Thyroid gland (tissue), 4 donors: ENCODE measurements around the gene GH1. TPM values are rescaled to one million over a fixed set of nuclear protein-coding genes. Genes with fewer than 3 reads are reported as not detected.

Experiments used
- DNase-seq, 2 donors: peaks; one replicate each; pipeline ENCODE4 v3.0.0-alpha.2; 2019
- H3K27ac ChIP-seq, 3 donors: fragments of 200-600 bp; sonication (generic); 1 replicate in 2 of 3; 2 replicates in 1 of 3; pipeline ENCODE4 v1.5.1; 2016 to 2019; ENCODE audit warnings: mild to moderate bottlenecking in 1 of 3, moderate library complexity in 1 of 3
- H3K27me3 ChIP-seq: fragments of 200-600 bp; sonication (generic); one replicate; pipeline ENCODE4 v1.5.1; 2019
- H3K36me3 ChIP-seq, 2 donors: fragments of 200-600 bp; sonication (generic); one replicate each; pipeline ENCODE4 v1.5.1; 2016 to 2019
- H3K4me1 ChIP-seq, 2 donors: fragments of 200-600 bp; sonication (generic); one replicate each; pipeline ENCODE4 v1.5.1; 2017 to 2019
- H3K4me3 ChIP-seq, 3 donors: fragments of 200-600 bp; sonication (generic); replicated peaks in 1 of 3; 1 replicate in 2 of 3; 2 replicates in 1 of 3; pipeline ENCODE4 v1.5.1; 2016; ENCODE audit warnings: mild to moderate bottlenecking in 1 of 3
- H3K9me3 ChIP-seq: fragments of 200-600 bp; sonication (generic); one replicate; pipeline ENCODE4 v1.5.1; 2017
- POLR2A ChIP-seq, 2 donors: fragments of 450-650 bp; IDR thresholded peaks; one replicate each; pipeline ENCODE4 v1.6.1; 2017; ENCODE audit warnings: antibody characterized with exemption in 2 of 2, mild to moderate bottlenecking in 2 of 2, moderate library complexity in 1 of 2
- WGBS, 2 donors: methylation state at CpG; one replicate each; pipeline ENCODE4 v1.1.5; 2017; 5-methylcytosine and 5-hydroxymethylcytosine counted together
- intact Hi-C: fragments of 100-400 bp; cut with DNase I; formaldehyde crosslinking; loops from one replicate; pipeline ENCODE4 v1.15.1; 2023
- total RNA-seq, 4 donors: library from RNA; depleted of rRNA; stranded (reverse); fragments of >200 nt; gene quantifications; one replicate each; pipeline ENCODE4 v1.2.3, GENCODE V29; 2016
- TF ChIP-seq, protein P1 (sequence below), 6 experiments: fragments of 200-600 bp in 3 of 6; fragments of 450-650 bp in 3 of 6; sonication (generic) in 3 of 6; IDR thresholded peaks; one replicate each; pipeline ENCODE4 v1.5.1; 2016 to 2019; ENCODE audit warnings: antibody characterized with exemption in 6 of 6, mild to moderate bottlenecking in 2 of 6, inconsistent platforms in 1 of 6, moderate library complexity in 1 of 6

The GH1 gene
- total RNA-seq, 4 donors from 2014 or later = not detected

DNA sequence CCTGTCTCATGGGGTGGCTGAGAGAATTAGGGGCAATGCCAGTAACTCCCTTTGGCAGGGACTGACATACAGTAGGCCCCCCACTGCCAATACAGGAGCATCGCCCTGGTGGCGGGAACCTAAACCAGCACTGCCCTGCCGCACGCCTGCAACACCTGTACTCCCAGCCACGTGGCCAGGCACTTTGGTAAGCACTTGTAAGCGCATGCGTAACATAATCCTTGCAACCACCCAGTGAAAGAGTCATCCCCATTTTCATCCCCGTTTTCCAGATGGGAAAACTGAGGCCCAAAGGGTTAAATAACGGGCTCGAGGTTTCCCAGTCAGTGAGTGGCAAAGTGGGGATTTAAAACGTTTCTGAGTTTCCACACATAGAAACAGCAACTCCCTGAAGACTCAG is 36.6 kb upstream of the GH1 start:
- no peak for DNase-seq
- intact Hi-C loops = no loop called here
- no peak overlapping the region for H3K4me3 ChIP-seq
- H3K36me3 ChIP-seq = no peaks in the 10 kb centered on the region
- H3K9me3 ChIP-seq = no peaks in the 10 kb centered on the region
- WGBS, 2 donors = 77 to 79% methylated on average over 11 of the region's 11 CpGs
- H3K27ac ChIP-seq = no peak overlapping the region
- H3K4me1 ChIP-seq = no peaks in the 10 kb centered on the region
- TF ChIP-seq POLR2A (IDR thresholded peaks at IDR 0.05) = no peak
- TF ChIP-seq, protein P1, sequence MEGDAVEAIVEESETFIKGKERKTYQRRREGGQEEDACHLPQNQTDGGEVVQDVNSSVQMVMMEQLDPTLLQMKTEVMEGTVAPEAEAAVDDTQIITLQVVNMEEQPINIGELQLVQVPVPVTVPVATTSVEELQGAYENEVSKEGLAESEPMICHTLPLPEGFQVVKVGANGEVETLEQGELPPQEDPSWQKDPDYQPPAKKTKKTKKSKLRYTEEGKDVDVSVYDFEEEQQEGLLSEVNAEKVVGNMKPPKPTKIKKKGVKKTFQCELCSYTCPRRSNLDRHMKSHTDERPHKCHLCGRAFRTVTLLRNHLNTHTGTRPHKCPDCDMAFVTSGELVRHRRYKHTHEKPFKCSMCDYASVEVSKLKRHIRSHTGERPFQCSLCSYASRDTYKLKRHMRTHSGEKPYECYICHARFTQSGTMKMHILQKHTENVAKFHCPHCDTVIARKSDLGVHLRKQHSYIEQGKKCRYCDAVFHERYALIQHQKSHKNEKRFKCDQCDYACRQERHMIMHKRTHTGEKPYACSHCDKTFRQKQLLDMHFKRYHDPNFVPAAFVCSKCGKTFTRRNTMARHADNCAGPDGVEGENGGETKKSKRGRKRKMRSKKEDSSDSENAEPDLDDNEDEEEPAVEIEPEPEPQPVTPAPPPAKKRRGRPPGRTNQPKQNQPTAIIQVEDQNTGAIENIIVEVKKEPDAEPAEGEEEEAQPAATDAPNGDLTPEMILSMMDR (IDR thresholded peaks at IDR 0.05) = no peak
- no peaks in the 10 kb centered on the region for H3K27me3 ChIP-seq

DNA sequence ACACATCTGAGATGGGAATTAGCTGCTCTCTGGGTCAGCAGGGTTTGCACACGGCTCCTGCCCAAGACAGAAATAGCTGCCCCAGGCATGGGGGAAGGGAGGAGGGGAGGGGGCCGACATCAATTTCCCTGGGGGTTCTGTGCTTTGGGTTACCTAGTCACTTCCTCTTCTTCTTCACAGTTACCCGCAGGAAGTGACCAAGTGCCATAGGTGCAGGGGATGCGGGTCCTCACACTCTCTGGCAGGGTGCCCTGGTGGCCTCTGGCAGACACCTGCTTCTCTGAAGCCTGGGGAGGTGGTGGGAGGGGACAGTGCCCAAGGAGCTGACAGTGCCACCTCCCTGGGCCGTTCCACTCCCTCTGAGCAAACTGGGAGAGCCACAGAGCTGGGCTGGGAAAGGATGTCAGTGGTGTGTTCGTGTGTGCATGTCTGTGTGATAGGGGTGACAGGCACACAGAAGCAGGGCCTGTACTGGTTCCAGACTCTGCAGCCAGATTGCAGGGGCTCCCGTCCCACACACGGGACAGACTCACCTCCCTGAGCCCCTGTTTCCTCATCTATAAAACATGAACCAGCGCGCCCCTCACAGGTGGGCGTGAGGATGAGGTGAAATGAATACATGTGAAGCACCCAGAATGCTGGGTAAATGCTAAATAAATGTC is 35.9 kb upstream of the GH1 start:
- Histone ChIP-seq H3K4me3 (no peak overlapping the region), H3K36me3 (no peaks in the 10 kb centered on the region), H3K4me1 (no peaks in the 10 kb centered on the region), H3K9me3 (no peaks in the 10 kb centered on the region), H3K27me3 (no peaks in the 10 kb centered on the region), H3K27ac (no peak overlapping the region)
- intact Hi-C loops = no loop called here
- DNase-seq = no peak
- WGBS, 2 donors = 67 to 69% methylated on average over 10 of the region's 11 CpGs
- TF ChIP-seq, protein P1 (IDR thresholded peaks at IDR 0.05) = no peak
- no peak for TF ChIP-seq POLR2A (IDR thresholded peaks at IDR 0.05)

DNA sequence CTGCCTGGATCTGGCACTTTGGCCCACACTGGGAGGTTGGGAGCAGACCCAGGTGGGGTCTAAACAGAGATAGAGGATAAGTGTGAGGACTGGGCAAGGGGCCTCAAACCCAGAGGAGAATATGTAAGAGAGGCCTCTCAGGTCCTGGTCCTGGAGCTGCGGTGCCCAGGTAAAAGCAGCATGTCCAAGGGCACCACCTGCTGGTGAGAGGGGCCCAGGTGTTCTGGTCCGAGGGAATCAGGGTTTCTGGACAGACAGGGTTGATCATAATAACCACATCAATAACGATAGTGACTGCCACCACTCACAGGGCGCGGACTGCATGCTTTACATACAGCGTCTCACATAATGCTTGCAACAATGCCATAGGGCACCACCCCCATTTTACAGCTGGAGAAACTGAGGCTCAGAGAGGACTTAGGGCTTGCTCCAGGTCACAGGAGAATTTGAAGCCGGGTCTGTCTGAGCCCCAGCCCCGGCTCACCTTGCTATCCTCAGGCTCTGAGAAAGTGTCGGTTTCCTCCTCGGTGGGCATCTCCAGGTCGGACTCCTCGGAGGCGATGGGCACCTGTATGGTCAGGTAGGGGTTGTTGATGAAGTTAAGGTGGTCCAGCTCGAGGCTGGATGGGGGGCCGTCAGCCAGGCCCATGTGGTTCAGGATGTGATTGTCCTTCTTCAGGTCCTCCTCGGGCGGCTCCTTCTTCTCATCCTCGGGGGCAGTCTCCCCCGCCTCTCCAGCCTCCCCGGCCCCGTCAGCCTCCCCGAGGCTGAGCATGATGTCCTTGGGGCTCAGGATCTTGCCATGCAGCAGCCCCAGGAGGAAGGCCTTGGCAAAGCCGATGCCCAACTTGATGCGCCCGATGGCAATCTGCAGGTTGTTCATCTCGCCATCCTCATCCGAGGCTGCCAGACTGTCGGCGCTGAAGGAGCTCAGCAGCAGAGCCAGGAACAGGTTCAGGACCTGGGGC is 32.6 kb upstream of the GH1 start:
- peak; percentile 69 to 73 for DNase-seq
- WGBS, 2 donors = 86 to 89% methylated on average over 27 to 29 of the region's 29 CpGs
- Histone ChIP-seq H3K27ac (no peak overlapping the region), H3K9me3 (no peaks in the 10 kb centered on the region), H3K4me1 (peaks cover 7 to 8% of the 10 kb centered on the region in 2 donors), H3K4me3 (no peak overlapping the region), H3K36me3 (no peaks in the 10 kb centered on the region), H3K27me3 (no peaks in the 10 kb centered on the region)
- intact Hi-C loops = no loop called here
- TF ChIP-seq, protein P1 (IDR thresholded peaks at IDR 0.05) = peak; percentile 25 to 65 (median 41)
- no peak for TF ChIP-seq POLR2A (IDR thresholded peaks at IDR 0.05)

DNA sequence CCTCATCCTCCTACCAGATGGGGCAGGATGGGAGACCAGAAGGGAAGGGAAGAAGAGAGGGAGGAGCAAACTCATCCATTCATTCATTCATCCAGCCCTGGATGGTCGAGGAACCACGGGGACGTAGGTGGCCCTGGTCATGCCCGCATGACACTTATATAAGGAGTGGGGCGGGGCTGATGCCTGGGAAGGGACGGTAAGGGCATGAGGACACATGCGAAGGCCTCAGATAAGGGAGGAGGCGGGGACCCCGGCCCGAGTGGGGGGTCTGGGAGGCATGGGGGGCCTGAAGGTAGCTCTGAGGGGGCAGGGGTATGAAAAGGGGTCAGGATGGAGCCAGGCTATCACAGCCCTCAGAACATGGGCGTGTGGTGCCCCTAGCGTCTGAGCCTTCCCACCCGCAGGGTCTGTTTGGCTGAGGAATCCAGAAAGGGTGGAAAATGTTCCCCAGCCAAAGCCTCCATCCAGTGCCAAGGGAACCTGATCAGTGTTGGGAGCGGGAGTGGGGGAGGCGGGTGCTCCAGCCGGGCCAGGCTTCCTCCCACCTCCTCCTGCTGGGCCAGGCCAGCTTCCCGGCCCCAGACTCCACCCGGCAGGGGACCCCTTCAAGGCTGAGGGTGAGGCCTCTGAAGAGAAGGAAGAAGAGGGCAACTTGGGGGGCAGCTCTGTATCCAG is 31.1 kb upstream of the GH1 start:
- intact Hi-C loops = no loop called here
- no peak for TF ChIP-seq POLR2A (IDR thresholded peaks at IDR 0.05)
- TF ChIP-seq, protein P1 (IDR thresholded peaks at IDR 0.05) = no peak
- Histone ChIP-seq H3K36me3 (no peaks in the 10 kb centered on the region), H3K4me1 (peaks cover 15 to 20% of the 10 kb centered on the region in 2 donors), H3K27ac (no peak overlapping the region), H3K4me3 (no peak overlapping the region), H3K27me3 (no peaks in the 10 kb centered on the region), H3K9me3 (no peaks in the 10 kb centered on the region)
- WGBS, 2 donors = 80 to 91% methylated on average over 18 of the region's 18 CpGs
- DNase-seq = no peak
